Retinal pigment epithelial cell (primary cell): Measurements from ENCODE around the gene CDC14B.
"Not testable (repeated sequence)": the region's sequence is repeated elsewhere in the genome, so short reads cannot be mapped to it uniquely, and the experiment has no call there.

Source experiments
- DNase-seq: peaks from one replicate; pipeline ENCODE4 v3.0.0-alpha.2; 2010; ENCODE audit warnings: low read depth
- H3K4me3 ChIP-seq: 2 replicates; pipeline ENCODE4 v1.5.1; 2011; ENCODE audit warnings: mild to moderate bottlenecking, low read length, control low read depth, moderate library complexity
- TF ChIP-seq, protein P1 (sequence below): conservative IDR thresholded peaks from 2 replicates; pipeline ENCODE4 v1.5.1; 2011; ENCODE audit warnings: low read depth, low read length, control low read depth, inconsistent platforms

Gene CDC14B

DNA sequence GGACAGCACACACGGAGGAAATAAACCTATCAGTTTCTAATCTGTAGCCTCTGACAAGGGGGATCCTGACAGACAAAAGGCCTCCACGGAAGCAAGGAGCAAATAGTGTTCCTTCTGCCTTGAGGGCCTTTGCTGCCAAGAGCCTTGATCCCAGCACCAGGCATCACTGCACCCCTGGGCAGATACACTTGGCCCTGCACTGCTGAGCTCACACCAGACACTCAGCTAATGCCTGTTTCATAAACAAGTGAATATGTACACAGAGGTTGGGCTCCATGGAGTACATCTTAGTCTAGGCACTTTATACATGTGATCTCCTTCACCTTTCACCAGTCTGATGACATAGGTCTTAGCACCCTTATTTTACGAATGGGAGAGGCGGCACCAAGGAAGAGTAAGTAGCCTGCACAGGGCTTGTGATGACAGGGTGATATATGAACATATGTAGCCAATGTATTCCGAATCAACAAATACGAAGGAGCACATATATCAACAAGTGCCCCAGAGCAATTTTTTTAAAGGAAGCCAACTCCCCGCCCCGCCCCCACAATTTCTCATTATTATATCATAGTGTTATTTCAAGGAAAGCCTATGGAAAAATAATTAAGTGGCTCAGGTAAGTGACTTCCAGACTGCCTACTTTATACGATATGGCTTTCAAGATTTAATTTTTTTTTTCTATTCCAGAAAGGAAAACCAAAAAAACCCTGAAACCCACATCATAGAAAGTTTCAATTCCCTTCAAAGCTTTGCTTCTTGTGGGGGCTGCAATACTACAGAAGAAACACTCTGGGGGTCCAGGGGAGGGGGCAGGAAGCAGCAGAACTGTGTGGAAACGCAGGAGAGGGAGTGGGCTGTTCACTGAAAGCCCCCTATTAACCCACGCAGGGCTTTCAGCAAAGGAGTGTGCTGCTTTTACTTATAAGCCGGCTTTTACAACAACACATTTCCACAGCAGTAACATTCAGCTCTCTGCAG, 32.0 kb downstream of the CDC14B start:
- DNase-seq: no peak
- no peak overlapping the region for H3K4me3 ChIP-seq
- TF ChIP-seq, protein P1, sequence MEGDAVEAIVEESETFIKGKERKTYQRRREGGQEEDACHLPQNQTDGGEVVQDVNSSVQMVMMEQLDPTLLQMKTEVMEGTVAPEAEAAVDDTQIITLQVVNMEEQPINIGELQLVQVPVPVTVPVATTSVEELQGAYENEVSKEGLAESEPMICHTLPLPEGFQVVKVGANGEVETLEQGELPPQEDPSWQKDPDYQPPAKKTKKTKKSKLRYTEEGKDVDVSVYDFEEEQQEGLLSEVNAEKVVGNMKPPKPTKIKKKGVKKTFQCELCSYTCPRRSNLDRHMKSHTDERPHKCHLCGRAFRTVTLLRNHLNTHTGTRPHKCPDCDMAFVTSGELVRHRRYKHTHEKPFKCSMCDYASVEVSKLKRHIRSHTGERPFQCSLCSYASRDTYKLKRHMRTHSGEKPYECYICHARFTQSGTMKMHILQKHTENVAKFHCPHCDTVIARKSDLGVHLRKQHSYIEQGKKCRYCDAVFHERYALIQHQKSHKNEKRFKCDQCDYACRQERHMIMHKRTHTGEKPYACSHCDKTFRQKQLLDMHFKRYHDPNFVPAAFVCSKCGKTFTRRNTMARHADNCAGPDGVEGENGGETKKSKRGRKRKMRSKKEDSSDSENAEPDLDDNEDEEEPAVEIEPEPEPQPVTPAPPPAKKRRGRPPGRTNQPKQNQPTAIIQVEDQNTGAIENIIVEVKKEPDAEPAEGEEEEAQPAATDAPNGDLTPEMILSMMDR: no peak

DNA sequence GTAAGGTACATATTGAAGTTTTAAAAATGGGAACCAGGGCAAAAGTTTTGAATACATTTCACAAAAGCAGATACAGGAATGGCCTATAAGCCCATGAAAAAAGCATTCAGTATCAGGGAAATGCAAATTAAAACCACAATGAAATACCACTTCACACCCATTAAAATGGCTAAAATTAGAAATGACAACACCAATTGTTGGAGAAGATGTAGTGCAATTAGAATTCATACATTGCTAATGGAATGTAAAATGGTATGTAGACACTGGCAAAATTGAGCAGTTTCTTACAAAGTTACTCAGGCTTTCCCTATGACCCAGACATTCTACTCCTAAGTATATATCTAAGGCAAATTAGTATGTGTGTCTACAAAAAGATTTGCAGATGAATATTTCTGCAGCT, 34.2 kb downstream of the CDC14B start:
- no peak for DNase-seq
- TF ChIP-seq, protein P1: no peak
- H3K4me3 ChIP-seq: no peak overlapping the region

DNA sequence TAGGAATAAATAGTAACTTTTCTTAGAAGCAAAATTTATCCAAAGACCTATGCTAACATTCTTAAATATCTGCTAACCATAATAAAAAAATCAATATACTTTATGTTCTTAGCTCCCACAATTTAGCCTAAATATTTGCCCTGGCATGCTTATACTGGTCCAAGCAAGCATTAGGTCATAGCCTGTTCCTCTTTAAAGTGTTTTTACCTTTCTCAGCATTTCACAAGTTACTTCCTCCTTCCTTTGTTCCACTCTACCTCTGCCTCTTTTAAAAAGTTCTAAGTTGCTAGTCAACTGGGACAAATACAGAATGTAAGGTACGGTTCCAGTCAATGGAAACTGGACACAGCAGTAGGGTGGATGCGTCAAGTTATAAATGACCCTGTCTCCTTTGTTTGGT, 37.4 kb downstream of the CDC14B start:
- not testable (repeated sequence) for DNase-seq

DNA sequence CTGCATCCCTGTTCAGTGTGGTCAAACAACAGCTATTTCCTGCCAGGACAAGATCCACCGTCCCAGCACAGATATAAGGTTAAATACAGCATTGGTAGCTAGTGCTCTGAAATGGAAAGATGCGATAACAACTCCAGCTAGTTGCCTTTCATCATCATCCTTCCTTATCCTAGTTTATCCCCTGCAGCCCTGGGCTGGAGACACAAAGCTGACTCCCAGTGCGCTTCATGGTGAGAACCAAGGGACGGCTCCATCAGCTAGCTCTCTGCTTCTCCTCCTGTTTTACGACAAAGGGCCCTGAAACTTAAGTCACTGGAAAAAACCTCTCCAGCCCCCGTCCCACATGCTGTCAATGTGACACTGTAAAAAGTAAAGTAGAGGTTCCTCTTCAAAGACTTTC, 37.9 kb downstream of the CDC14B start:
- no peak overlapping the region for H3K4me3 ChIP-seq
- DNase-seq: no peak
- TF ChIP-seq, protein P1: no peak

More for the DNA sequence above, 37.4 kb downstream of the CDC14B start:
- not testable (repeated sequence) for H3K4me3 ChIP-seq

DNA sequence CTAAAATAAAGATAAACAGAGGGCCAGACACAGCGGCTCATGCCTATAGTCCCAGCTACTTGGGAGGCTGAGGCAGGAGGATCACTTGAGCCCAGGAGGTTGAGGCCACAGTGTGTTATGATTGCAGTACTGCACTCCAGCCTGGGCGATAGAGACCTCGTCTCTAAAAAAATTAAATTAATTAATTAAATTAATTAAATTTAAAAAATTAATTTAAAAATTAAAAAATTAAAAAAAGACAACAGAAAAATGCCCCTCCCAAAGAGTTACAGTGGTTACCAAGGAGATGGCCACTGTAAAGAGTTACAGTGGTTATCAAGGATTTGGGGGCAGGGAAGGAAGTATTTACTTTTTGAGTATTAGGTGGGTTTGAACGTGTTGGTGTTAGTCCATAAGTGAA, 38.3 kb downstream of the CDC14B start:
- DNase-seq: no peak
- TF ChIP-seq, protein P1: no peak
- H3K4me3 ChIP-seq: no peak overlapping the region

DNA sequence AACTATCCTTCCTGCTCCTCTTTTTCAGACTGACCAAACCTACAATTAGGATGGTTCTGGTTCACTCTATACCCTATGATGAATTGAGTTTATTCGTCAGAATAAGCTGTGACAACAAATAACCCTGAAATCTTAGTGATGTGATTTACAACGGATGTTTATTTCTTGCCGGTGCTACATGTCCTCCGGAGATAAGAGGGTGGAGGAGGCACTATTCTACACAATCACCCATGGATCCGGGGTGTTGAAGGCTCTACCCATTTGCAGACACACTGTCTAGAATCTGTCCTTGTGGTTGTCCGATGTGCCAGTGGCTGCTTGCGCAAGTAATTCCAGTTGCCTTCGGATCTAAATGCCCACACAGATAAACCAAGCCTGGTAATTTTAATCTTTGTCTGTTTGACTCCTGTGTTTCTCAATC, 44.7 kb downstream of the CDC14B start:
- H3K4me3 ChIP-seq: no peak overlapping the region
- TF ChIP-seq, protein P1: no peak
- DNase-seq: no peak

DNA sequence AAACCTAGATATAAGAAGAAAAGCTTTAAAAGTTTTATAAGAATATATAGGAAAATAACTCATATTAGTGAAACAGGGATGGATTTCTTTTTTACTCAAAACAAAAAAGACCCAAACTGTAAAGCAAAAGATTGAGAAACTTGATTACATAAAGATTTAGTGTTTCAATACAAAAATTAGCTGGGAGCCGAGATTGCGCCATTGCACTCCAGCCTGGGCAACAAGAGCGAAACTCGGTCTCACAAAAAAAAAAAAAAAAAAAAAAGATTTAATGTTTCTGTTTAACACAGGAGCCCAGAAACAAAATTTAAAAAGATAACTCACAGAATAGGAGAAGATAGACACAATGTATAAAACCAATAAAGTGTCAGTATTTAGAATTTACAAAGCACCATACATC, 45.2 kb downstream of the CDC14B start:
- DNase-seq: no peak
- TF ChIP-seq, protein P1: no peak
- no peak overlapping the region for H3K4me3 ChIP-seq
